ENCODE data around the gene MBNL2.

MBNL2 gene

DNA sequence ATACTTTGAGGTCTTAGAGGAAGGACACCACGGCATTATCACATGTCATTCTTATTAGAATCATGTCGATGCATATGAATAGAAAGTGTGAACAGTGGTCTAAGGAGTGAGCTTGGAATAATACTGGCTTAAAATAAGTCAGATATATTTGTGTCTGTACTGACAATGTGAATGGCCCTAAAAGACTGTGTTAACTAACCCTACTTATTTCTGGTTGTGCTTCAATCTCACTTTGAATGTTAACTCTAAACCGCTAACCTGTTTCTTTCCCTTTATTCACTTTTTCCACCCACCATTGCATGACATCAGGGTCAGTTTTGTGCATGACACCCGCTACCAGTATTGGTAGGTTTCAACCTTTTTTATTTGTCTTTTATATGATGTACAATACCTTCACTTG lies 142.7 kb downstream of the MBNL2 start:
- H3K4me1 ChIP-seq (ENCODE audit: low read depth, poor library complexity, severe bottlenecking), result peaks cover 6% of the 10 kb centered on the region
- no peak overlapping the region for H3K27ac ChIP-seq
- no peaks in the 10 kb centered on the region for H3K36me3 ChIP-seq (ENCODE audit: insufficient read depth)
- no peaks in the 10 kb centered on the region for H3K79me2 ChIP-seq (ENCODE audit: insufficient read depth, low read depth)
- no peak overlapping the region for H3K9ac ChIP-seq
- H3K27me3 ChIP-seq (ENCODE audit: insufficient read depth, low read depth), result no peaks in the 10 kb centered on the region
- no peak overlapping the region for H2AFZ ChIP-seq (ENCODE audit: low read depth)
- TF ChIP-seq, protein P1, sequence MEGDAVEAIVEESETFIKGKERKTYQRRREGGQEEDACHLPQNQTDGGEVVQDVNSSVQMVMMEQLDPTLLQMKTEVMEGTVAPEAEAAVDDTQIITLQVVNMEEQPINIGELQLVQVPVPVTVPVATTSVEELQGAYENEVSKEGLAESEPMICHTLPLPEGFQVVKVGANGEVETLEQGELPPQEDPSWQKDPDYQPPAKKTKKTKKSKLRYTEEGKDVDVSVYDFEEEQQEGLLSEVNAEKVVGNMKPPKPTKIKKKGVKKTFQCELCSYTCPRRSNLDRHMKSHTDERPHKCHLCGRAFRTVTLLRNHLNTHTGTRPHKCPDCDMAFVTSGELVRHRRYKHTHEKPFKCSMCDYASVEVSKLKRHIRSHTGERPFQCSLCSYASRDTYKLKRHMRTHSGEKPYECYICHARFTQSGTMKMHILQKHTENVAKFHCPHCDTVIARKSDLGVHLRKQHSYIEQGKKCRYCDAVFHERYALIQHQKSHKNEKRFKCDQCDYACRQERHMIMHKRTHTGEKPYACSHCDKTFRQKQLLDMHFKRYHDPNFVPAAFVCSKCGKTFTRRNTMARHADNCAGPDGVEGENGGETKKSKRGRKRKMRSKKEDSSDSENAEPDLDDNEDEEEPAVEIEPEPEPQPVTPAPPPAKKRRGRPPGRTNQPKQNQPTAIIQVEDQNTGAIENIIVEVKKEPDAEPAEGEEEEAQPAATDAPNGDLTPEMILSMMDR (conservative IDR thresholded peaks at IDR 0.05; ENCODE audit: low read depth, low read length), result no peak
- H3K4me2 ChIP-seq, result no peak overlapping the region
- no peak overlapping the region for H3K4me3 ChIP-seq (IDR thresholded peaks at IDR 0.05; ENCODE audit: insufficient read depth, low read depth, low read length)
- H4K20me1 ChIP-seq (ENCODE audit: insufficient read depth), result no peaks in the 10 kb centered on the region

DNA sequence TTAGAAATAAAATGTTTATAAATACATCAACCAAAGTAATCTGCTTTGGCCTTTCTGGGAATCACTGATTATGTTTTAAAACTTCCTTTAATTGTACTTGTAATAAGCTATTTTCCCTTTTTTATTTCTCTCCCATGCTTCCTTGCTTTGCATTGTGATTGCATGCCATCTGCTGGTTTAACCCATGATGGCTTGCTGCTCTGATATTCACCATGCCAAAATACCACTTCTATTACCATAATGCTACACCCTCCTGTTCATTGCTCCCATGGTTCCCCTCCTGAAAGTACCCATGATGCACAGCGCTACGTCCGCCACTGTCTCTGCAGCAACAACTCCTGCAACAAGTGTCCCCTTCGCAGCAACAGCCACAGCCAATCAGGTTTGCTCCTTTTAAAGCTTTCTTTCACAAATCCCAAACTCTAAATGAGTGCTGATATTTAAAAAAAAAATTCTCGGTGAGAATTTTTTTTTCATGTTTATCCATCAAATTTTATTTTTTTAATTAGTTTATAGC lies 144.1 kb downstream of the MBNL2 start:
- Histone ChIP-seq H4K20me1 (ENCODE audit: insufficient read depth) (no peaks in the 10 kb centered on the region), H3K4me2 (no peak overlapping the region), H3K27ac (no peak overlapping the region), H3K79me2 (ENCODE audit: insufficient read depth, low read depth) (no peaks in the 10 kb centered on the region), H3K4me1 (ENCODE audit: low read depth, poor library complexity, severe bottlenecking) (peaks cover 8% of the 10 kb centered on the region), H3K27me3 (ENCODE audit: insufficient read depth, low read depth) (no peaks in the 10 kb centered on the region), H2AFZ (ENCODE audit: low read depth) (no peak overlapping the region), H3K4me3 (IDR thresholded peaks at IDR 0.05; ENCODE audit: insufficient read depth, low read depth, low read length) (no peak overlapping the region), H3K36me3 (ENCODE audit: insufficient read depth) (no peaks in the 10 kb centered on the region), H3K9ac (no peak overlapping the region)
- TF ChIP-seq, protein P1 (conservative IDR thresholded peaks at IDR 0.05; ENCODE audit: low read depth, low read length), result no peak

DNA sequence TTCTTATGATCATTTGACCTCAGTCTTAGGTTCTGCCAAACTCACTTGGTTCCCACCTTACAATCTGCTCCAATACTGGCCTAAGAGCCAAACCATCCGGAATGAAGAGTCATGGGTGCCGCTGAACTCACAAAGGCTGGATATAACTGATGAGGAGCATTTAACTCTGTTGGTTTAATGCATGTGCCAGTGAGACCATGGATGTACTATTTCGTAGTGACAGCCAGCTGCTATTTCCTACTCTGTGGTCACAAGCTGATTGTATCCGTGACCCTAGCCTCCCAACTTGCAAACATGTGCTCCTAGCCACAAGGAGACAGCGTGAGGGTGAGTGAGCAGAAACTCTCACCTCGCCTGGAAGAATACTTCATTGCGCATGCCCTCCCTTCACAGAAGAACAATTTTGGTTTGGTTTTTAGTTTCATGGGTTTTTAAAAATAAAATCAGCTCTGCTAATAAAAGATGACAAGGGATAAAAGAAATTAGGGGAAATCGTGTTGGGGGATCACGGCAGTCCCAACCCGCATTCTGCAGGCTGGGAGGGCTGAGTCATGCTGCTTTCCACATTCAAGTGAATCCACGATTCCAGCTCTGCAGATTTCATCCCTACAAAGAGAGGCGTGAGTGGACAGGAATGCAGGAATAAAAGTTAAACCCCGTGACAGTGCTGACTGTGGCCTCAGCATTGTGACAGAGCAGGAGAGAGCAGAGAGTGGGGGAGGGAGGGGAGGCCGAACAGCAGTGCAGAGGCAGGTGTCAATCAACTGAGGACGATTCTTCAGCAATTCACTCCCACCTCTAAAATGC lies 145.1 kb downstream of the MBNL2 start:
- TF ChIP-seq, protein P1 (conservative IDR thresholded peaks at IDR 0.05; ENCODE audit: low read depth, low read length), result no peak
- Histone ChIP-seq H3K9ac (no peak overlapping the region), H2AFZ (ENCODE audit: low read depth) (no peak overlapping the region), H3K27ac (no peak overlapping the region), H4K20me1 (ENCODE audit: insufficient read depth) (no peaks in the 10 kb centered on the region), H3K27me3 (ENCODE audit: insufficient read depth, low read depth) (no peaks in the 10 kb centered on the region), H3K79me2 (ENCODE audit: insufficient read depth, low read depth) (no peaks in the 10 kb centered on the region), H3K36me3 (ENCODE audit: insufficient read depth) (no peaks in the 10 kb centered on the region), H3K4me2 (no peak overlapping the region), H3K4me1 (ENCODE audit: low read depth, poor library complexity, severe bottlenecking) (peaks cover 18% of the 10 kb centered on the region), H3K4me3 (IDR thresholded peaks at IDR 0.05; ENCODE audit: insufficient read depth, low read depth, low read length) (no peak overlapping the region)

DNA sequence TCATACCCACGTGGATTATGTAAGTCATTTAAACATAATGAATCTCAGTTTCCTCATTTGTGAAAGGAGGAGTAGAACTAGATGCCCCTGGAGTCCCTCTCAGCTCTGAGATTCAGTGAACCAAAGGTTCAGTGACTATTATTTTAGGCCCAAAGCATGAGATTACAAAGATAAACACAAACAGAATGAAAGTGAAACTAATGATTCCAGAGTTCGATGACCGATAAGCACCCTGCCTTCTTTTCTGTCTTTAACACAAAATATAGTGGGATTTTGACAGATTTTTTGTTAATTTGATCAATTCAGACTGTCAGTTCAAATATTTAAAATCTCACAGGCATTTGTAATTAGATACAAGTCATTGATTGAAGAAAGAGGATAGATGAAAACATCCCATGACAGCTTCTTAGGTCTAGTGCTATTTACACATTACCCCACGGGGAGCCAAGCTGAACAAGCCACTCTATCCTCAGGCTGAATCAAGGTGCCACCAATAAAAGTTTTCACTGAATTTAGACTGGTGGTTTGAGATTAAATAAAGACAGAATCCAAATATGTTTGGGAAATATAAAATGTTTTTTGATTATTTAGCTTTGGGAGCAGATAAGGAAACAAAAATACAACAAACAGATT lies 147.2 kb downstream of the MBNL2 start:
- Histone ChIP-seq H2AFZ (ENCODE audit: low read depth) (peak overlapping the region; percentile 69), H3K9ac (peak overlapping the region; percentile 47; the same call in 1 of the 2 replicates), H3K36me3 (ENCODE audit: insufficient read depth) (no peaks in the 10 kb centered on the region), H3K27me3 (ENCODE audit: insufficient read depth, low read depth) (no peaks in the 10 kb centered on the region), H4K20me1 (ENCODE audit: insufficient read depth) (no peaks in the 10 kb centered on the region), H3K4me1 (ENCODE audit: low read depth, poor library complexity, severe bottlenecking) (peaks cover 18% of the 10 kb centered on the region), H3K4me2 (peak overlapping the region; percentile 47), H3K4me3 (IDR thresholded peaks at IDR 0.05; ENCODE audit: insufficient read depth, low read depth, low read length) (no peak overlapping the region), H3K27ac (peak overlapping the region; percentile 50), H3K79me2 (ENCODE audit: insufficient read depth, low read depth) (no peaks in the 10 kb centered on the region)
- TF ChIP-seq, protein P1 (conservative IDR thresholded peaks at IDR 0.05; ENCODE audit: low read depth, low read length), result no peak

All from KMS-11 (cell line).